Stimulated activated CD8-positive, alpha-beta memory T cell treated with anti-CD3 and anti-CD28 coated beads, Interleukin-15, amount 100 ng/mL, for 4 hours (primary cell): ENCODE data around the gene FOXRED1.

Experiments
- DNase-seq, 2 donors: peaks; one replicate each; pipeline ENCODE4 v3.0.0-alpha.2; 2020; ENCODE audit warnings: low read depth in 2 of 2

FOXRED1 gene

DNA sequence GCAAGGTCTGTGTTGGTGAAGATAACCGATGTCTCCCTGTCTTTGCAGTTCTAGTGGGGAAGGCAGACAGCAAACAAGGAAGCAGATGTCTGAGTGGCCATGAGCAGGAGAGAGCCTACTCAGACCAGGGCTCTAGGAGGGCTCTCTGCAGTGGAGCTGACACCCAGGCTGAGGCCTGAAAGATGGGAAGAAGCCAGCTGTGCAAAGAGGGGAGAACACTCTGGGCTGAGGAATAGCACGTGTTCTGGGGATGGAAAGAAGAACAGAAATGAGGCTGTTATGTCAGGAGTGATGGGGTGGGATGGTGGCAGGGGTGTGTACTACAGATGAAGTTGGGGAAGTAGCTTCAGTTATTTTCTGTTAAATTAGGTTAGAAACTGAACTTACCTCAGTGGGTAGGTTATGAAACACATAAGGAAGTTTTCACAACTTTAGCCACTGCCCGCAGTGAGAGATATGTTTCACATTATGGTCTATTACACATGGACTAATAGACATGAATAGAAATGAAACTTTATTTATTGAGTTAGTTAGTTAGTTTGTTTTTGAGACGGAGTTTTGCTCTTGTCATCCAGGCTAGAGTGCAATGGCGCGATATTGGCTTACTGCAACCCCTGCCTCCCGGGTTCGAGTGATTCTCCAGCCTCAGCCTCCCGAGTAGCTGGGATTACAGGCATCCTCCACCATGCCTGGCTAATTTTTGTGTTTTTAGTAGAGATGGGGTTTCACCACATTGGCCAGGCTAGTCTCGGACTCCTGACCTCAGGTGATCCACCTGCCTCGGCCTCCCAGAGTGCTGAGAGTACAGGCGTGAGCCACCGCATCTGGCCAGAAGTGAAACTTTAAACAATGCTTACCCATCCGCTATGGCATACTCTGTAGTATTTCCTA is 42.7 kb downstream of the FOXRED1 start:
- no peak for DNase-seq

DNA sequence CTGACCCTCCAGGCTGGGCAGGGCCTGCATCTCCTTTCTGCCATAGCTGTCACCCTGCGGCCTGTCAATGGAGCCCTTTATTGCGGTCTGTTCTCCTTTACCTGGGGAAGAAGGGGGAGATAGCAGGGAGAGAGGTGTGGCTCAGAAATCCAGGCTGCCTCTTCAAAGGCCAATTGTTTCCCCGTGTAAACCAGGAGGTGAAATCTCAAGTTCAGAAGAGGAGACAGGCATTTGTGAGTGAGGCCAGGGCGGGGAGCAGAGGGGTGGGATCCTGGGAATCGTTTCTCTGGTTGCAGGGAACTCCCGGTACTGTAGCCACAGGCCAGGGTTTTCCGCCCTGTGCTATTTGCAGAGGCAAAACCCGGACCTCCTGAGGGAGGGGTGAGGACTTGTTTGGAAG is 44.0 kb downstream of the FOXRED1 start:
- no peak for DNase-seq

DNA sequence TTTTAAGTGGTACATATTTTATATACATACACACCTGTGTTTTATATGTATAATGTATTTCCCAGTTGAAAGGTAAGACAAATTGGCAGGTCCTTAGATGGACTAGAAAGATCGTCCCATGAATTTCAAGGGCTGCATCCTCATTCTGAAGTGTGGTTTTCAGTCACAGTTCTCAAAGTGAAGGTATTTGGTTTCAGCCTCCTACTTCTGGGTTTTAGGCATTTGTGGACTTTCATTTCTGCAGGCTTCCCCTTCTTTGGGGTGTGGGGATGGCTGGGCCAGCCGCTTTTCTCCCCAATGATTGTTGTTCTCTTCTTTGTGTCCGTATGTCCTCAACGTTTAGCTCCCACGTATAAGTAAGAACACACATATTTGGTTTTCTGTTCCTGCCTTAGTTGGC is 44.9 kb downstream of the FOXRED1 start:
- DNase-seq: no peak

DNA sequence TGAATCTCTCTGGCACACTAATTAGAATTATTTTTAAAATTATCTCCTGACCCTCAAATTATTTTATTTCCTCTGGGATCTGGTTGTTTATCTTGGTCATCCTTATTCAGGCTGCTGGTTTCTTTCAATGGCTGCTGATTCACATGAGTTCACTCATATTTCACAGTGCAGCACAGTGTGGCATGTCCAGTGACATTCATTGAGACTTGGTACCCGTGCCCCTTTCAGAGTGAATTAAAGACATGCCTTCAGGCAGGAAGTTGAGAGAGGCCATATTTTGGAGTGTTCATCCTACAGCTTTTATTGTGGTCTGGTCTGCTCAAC is 48.4 kb downstream of the FOXRED1 start:
- no peak for DNase-seq

DNA sequence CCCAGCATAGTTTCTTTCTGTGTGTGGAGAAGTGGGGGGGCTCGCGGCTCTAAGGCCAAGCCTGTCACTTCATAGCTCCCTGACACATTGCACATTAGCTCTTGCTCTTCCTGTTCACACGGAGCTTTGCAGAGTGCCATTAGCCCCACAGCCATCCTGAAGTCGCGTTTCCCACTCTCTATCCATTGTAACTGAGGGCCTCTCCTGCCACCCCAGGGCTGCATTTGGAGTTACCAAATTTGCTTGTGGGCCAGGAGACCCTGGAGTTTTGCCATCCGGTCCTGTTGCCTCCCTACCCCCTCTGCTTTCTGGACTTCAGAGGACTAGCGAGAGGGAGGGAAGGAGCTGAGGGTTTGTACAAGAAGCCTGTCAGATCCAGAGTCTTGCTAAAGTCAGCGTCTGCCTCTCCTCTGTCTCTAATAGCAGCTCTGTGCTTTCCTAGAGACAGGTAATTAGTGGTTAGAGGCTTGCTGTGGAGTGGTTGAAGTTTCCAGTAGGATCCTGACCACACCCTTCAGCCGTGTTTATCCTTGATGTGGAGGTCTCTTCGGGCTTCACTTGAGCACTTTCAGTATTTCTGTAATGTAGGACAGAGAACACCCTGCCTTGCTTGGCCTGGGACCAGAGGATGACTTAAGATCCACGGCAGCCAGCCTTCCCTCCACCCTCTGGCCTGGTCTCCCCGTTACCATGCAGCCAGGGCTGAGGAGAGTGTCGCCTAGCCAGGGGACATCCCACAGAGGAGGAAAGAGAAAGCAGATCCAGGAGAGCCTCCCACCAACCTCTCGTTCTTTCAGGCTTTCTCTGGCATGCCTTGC is 49.0 kb downstream of the FOXRED1 start:
- no peak for DNase-seq

DNA sequence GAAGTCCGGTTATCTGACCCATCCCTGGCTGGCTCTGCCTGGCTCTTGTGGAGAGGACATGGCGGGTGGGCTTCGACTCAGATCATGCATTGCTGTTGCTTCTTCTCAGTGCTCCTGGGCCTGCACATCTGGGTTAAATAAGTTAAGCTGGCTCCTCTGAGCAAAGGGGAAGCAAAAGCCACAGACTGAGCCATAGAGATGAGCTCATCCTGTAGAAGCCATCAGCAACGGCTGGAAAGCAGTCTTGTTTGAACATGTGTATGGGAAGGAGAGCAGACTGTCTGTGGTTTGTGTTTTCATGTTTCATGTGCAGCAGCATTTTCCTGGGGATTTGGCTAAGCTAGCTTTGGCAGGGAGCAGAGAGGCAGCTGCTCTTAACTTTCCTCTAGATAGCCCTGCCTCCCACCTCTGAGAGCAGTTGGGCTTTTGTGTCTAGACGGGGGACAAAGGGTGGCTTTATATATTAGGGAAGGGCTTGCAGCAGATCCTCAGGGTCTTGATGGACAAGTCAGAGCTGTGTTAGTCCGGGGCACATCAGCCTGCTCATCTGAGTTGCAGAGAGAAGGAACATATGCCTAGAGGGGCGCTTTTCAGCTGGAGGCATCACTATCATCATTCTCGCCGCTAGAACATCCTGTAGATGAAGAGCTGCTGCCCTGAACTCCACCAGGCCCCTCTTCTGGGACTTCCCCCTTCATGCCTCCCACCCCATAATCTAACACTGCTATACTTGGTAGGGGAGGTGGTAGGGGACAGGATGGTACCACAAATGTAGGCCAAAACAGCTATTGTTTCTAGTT is 49.8 kb downstream of the FOXRED1 start:
- no peak for DNase-seq

DNA sequence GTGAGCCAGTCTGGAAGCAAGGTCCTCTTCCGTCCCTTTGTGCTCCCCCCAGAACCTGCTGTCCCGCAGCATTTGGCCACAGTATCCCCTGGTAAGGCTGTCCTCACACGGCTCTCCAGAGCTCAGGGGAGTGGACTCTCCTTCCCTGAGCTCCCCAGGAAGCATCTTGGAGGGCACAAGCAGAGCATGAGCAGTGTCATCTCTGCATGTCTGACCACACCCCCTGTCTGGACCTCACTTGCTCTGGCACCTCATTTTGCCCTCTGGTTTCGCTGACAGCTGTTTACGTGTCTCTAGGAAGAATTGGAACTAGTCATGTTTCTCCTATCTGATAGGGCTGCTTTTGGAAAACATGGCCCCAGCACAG is 50.4 kb downstream of the FOXRED1 start:
- DNase-seq: no peak

DNA sequence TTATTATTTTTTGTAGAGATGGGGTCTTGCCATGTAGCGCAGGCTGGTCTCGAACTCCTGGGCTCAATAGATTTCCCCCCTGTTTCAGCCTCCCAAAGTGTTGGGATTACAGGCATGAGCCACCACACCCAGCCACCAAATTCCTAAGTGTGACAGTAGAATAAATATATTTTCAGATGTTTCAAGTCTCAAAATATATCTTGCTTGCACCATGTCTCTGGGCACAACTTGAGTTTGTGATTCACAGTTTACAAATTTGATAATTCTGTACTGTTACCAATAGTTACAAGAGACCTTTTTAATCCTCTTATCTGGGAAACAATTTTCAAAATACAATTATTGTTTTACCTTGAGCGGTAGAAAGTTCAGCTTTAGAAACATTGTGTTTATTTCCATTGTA is 54.0 kb downstream of the FOXRED1 start:
- DNase-seq: no peak

DNA sequence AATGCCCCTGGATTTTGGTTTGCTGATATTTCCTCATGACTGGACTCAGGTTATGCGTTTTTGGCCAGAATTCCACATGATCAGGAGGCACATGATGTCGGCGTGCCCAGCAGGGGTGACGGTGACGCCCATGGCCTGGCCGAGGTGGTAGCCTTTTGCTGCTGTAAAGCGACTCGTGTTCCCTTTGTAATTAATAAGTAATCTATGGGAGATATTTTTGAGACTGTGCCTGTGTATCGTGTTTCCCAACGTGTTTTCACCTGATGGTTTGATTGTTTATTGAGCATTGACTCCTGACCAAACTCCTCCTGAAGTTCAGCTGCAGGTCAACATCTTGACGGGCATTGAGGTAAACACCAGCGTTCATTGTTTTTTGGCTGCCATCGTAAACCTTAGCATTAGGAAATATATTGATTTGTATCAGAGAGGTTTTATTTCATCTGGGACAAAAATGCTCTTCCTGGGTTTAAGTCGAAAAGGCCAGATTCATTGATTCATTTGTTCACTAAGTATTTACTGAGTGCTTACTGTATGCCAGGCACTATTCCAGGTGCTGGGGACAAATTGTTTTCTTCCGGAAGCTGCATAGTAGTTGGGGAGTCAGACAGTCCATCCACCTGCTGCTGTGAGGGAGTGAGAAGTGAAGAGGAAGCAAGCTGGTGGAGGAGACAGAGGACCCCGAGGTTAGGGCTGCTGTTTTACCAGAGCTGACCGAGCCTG is 58.5 kb downstream of the FOXRED1 start:
- DNase-seq: no peak
